GM21737 (cell line): ENCODE measurements around the gene SP110.

Experiments
- ATAC-seq: cut with Tn5 transposase; IDR thresholded peaks from one replicate; pipeline ENCODE4 v1.9.1; 2021; ENCODE audit warnings: mild to moderate bottlenecking, moderate library complexity; ENCODE audit not compliant: unreplicated experiment

The SP110 gene

DNA sequence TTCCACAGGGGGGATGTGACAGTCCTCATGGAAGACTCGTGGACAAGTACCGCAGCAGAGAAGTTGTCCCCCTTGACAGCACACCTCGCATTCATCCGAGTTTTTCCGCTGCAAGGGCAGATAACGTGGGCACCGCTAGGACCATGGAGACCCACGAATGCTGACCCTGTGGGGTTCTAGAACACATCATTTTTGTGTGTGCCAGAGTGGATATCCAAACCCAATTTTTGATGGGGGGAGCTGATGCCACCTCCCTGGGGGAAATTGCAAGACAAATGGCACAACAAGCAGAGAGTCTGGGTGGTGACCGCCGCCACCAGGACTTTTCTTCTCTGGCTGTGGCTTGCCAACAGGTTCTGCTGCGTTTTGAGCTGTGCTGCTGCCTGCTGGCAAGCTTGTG lies 46.9 kb downstream of the SP110 start:
- ATAC-seq: no peak

- no peak for ATAC-seq
Observed at GRCh38 chr2:230172156-230172555, 47.6 kb downstream of the SP110 start.

DNA sequence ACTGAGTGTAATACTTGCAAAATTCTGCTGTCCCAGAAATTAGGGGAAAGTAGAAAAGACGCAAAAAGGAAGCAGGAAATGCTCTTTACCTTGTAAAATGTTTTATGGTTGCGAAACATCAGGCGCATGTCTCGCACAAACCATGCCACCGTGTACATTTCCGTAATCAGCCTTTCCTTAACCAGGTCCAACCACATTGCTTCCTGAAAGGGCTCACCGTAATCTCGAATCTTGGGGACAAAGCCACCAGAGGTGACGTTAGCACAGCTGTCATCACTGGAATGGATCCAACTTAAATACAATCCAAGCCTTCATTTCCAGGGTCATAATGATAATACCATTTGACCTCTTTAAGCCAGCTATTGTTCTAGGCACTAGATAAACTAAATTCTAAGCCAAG lies 49.3 kb downstream of the SP110 start:
- no peak for ATAC-seq

DNA sequence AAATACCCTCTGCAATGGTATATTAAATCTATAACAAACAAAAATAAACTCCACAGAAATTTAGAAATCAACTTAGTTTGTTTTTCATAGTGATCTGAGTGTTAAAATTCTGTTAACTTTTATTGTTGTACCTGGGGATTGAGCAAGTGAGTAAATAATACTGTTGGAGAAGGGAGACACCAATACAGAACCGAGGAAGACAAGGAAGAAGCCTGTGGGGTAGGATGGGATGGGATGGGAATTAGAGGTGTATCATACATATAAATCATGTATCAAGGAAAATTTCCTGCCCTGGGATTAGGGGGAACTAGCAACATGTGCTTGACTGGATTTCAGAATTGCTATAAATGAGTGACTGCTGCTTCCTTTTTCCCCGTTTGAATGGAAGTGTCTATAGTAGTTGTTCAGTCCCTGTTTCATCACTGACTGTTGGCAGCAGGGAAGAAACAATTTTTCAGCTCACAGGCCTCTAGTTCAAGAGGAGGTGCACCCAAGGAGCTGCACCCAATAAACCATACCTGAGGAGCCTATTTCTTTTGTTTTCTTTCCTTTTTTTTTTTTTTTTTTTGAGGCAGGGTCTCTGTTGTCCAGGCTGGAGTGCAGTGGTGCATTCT lies 53.1 kb downstream of the SP110 start:
- ATAC-seq: no peak

DNA sequence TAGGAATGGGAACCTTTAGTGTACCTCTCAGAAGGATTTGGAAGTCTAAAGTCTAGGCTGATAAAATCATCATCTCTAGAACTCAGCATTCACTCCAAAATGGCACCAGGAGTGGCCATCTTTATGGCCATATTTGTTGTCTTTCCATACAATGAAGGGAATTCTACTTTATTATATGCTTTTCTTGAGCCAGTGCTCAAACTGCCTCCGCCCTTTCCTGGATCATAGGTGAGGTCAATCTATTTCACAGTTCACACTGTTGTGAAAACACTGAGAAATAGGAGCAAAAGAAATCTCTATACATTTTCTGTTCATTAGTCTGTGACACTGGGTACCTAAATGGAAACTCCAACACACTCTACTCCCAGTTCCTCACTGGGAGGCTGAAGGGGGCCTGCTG lies 55.6 kb downstream of the SP110 start:
- no peak for ATAC-seq

DNA sequence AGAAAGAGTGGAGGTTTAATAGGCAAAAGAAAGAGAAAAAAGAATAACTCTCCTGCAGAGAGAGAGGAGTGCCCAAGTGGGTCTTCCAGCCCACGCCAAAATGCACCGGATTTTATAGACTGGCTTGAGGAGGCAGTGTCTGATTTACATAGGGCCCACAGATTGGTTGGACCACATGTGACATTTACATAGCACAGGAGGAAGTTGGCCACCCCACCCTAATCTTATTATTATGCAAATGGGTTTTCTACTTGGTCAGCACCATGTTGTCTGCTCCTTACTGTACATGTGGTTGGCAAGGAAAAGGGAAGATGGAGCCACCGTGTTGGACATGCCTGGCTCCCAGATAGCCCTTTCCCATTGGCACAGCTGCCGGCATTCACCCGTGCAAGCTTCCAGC lies 56.8 kb downstream of the SP110 start:
- ATAC-seq: no peak

DNA sequence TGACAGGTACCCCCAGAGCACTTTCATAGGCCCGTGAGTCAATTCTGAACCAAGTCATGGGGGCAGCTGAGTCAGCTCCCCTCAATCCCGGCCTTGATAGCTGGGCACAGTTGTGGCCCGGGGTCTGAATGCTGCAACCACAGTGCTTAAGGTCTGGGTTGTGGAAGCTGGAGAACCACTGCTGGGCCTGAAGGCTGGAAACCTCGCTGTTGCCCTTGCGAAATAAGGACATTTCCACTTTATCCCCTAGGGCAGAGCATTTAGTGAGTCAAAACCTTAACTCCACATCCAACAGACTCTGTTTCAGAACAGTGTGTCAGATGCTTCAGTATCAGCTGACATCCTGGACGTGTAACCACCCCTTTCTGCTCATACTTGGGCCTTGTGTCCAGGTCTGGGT lies 58.6 kb downstream of the SP110 start:
- no peak for ATAC-seq

- no peak for ATAC-seq
Observed at GRCh38 chr2:230160112-230160660, 59.6 kb downstream of the SP110 start.

GRCh38 chr2:230158468-230158867 lies 61.3 kb downstream of the SP110 start:
- no peak for ATAC-seq

DNA sequence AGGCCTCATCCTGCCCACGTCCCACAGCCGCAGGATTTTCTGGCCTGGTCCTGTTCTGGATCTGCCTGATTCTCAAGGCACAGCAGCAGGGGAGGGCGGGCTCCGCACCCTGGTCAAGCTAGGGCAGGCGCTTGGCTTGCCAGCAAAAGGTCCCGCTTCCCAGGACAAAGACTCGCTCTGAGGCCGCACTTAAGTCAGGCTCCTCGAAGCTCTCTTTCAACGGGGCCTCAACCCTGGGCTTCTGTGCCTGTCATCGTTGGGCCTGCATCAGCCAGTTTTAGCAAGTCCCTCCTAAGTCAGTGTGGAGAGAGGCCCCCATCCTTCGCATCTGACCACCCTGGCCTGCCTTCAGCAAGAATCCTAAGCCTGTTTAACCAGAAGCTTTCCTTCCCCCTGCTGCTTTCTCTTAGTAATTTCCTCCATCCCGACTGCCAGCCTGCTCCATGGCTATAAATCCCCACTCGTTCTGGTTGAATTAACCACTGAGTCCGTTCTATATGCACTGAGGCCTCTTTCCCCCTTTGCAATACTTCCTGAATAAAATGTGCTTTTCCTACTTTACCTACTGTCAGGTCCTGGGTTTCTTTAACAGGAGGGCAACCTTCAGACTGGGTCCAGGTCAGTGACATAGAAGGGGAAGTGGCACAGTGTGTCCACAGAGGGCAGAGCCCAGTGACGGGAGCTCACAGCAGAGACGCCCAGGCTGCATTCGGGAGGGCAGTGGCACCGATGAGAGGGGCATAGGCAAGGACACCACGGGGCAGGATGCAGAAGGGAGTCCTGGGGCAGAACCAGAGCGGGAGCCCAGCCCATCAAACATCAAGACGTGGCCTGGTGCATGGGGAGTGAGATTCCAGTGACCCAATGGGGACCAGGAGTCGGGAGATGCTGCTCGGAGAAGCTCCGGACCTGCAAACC lies 62.7 kb downstream of the SP110 start:
- no peak for ATAC-seq

DNA sequence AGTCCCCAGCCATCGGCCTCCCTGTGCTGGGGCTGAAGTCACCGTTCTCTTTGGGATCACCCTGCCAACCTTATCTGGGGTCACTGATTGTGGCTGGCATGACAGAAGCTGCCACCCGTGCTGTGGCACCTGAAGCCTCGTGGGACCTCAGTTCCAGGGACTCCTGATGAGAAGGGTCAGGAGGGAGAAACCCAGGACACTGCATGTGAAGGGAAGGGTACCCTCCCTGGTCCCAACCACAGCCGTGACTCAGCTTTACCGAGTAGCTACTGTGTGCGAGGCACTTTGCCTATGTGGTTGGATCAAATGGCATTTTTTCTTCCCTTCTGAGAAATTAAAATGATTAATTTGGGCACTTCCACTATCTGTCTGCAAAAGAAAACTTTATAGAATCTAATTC lies 64.4 kb downstream of the SP110 start:
- no peak for ATAC-seq

DNA sequence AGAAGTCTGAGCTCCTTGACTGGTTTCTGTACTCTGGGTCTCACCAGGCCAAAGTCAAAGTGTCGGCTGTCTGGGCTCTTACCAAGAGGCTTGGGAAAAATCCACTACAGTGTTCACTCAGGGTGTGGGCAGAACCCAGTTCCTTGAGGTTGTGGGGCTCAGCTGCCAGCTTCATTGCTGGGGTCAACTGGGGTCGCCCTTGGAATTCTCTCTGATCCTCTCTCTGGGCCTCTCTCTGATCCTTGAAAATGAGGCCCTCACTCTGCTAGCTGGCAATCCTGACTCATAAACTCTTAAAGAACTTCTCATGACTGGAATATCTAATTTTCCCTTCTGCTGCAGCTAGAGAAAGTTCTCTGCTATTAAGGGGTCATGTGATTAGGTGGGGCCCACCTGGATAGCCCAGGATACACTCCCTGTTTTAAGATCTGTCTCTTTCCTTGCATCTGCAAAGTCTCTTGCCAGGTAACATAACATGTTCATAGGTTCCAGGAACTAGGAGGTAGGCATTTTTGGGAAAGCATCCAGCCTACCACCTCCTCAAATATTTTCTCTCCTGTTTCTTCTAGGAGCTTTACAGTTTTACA lies 66.3 kb downstream of the SP110 start:
- ATAC-seq: no peak

- no peak for ATAC-seq
Observed at GRCh38 chr2:230152334-230152733, 67.5 kb downstream of the SP110 start.

GRCh38 chr2:230144355-230144754 lies 75.4 kb downstream of the SP110 start:
- ATAC-seq: no peak

DNA sequence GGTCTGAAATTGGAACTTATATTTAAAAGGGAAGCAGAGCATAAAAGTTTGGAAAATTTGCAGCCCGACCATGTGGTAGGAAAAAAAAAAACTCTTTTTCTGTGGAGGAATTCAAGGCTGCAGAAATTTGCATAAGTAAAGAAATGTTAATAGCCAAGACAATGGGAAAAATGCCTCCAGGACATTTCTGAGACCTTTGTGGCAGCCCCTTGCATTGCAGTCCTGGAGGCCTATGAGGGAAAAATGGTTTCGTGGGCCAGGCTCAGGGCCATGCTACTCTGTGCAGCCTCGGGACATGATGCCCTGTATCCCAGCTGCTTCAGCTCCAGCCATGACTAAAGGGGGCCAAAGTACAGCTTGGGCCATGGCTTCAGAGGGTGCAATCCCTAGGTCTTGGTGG lies 79.1 kb downstream of the SP110 start:
- no peak for ATAC-seq

GRCh38 chr2:230137902-230138539 lies 81.8 kb downstream of the SP110 start:
- ATAC-seq: no peak

DNA sequence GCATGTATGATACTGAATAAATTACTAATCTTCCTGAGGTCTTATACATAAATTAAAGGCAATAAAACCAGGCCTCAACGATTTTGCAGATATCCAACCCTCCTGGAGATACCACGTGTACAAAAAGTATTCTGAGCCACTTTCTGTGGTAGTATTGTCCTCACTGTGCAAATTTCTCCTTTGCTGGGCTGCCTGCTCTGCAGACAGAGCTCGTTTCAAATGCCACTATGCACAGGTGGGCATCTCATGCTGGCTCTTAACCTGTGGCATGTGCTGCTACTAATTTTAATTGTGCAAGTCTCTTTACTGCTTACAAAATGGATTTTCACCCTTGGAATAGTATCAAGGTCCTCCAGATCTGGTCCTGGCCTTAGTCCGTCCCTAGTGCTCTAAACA lies 84.7 kb downstream of the SP110 start:
- ATAC-seq: no peak

- ATAC-seq: no peak
Observed at GRCh38 chr2:230134496-230135129, 85.2 kb downstream of the SP110 start.

DNA sequence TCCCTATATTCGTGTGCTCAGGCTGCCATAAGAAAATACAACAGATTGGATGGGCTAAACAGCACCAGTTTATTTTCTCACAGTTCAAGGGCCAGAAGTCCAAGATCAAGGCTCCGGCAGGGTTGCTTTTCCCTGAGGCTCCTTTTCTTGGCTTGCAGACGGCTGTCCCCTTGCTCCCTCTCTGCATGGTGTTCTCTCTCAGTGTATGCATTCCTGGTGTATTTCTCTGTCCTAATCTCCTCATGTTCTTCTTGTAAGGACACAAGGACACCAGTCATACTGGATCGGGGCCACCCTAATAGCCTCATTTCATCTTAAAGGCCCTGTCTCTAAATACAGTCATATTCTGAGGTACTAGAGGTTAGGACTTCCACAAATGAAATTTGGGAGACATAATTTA lies 88.4 kb downstream of the SP110 start:
- no peak for ATAC-seq

DNA sequence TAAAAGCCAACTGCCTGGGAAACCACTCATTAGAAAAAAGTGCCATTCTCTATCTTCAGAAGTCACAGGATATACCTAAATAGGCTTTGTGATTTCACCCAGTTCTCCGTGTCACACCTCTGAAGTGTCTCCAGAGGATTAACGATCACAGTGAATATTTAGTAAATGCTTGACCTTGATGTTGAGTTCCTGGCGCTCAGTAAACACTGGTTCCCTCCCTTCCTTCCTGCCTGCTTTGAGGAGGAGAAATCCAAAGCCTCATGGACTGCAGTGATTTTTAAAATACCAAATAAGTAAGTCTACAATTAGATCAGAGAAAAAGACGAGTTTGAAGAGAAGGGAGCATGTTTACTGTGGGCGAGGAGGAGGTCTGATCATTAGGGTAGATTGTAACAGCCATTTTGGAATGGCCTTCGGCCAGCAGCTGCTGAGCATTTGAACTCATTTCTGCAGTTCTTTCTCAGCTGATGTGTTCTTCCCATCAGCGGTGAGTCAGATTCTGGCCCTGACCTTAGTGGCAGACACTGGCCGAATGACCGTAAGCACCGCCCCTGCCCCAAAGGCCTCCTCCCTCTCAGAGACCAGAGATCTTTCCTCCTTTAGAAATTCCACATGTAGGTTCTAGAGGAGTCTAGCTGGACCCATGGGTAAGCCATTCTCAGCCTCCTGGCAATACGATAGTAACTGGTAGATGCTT lies 89.0 kb downstream of the SP110 start:
- no peak for ATAC-seq
